ENCODE results near the gene ZNF14.

Gene ZNF14

GRCh38 chr19:19737559-19738332, 4.8 kb upstream of the ZNF14 start:
- Histone ChIP-seq H3K9me2 (replicated peaks; ENCODE audit: insufficient read depth, low read length) (no peaks in the 10 kb centered on the region), H4K20me1 (ENCODE audit: insufficient read depth, low read length) (no peaks in the 10 kb centered on the region), H3K27ac (ENCODE audit: low read length) (no peak overlapping the region), H3F3A (ENCODE audit: insufficient read depth, low read length) (no peaks in the 10 kb centered on the region), H3K4me2 (ENCODE audit: low read depth, low read length) (no peak overlapping the region), H3K9me3 (replicated peaks; ENCODE audit: insufficient read depth, low read length) (no peaks in the 10 kb centered on the region), H3K4me1 (ENCODE audit: low read length) (no peaks in the 10 kb centered on the region), H3K9ac (ENCODE audit: low read length) (no peak overlapping the region), H3K79me2 (ENCODE audit: low read length) (no peaks in the 10 kb centered on the region), H3K36me3 (replicated peaks; ENCODE audit: insufficient read depth, low read length) (no peaks in the 10 kb centered on the region), H3K27me3 (replicated peaks; ENCODE audit: insufficient read depth, low read length) (no peaks in the 10 kb centered on the region), H2AFZ (ENCODE audit: low read length) (no peak overlapping the region), H3K4me3 (ENCODE audit: low read length) (no peak overlapping the region)
- DNase-seq, result no peak
- no peak for TF ChIP-seq EZH2phosphoT487 (IDR thresholded peaks at IDR 0.05; ENCODE audit: low read length)
- no peak for TF ChIP-seq CTCF (IDR thresholded peaks at IDR 0.05; ENCODE audit: low read length)
- no peak for TF ChIP-seq EZH2 (optimal IDR thresholded peaks at IDR 0.05; ENCODE audit: low read depth, low read length)

- Histone ChIP-seq H3K36me3 (replicated peaks; ENCODE audit: insufficient read depth, low read length) (no peaks in the 10 kb centered on the region), H3K79me2 (ENCODE audit: low read length) (no peaks in the 10 kb centered on the region), H3F3A (ENCODE audit: insufficient read depth, low read length) (no peaks in the 10 kb centered on the region), H3K27ac (ENCODE audit: low read length) (no peak overlapping the region), H3K4me1 (ENCODE audit: low read length) (no peaks in the 10 kb centered on the region), H3K9me2 (replicated peaks; ENCODE audit: insufficient read depth, low read length) (no peaks in the 10 kb centered on the region), H3K9ac (ENCODE audit: low read length) (no peak overlapping the region), H4K20me1 (ENCODE audit: insufficient read depth, low read length) (no peaks in the 10 kb centered on the region), H2AFZ (ENCODE audit: low read length) (no peak overlapping the region), H3K9me3 (replicated peaks; ENCODE audit: insufficient read depth, low read length) (no peaks in the 10 kb centered on the region), H3K27me3 (replicated peaks; ENCODE audit: insufficient read depth, low read length) (no peaks in the 10 kb centered on the region), H3K4me3 (ENCODE audit: low read length) (no peak overlapping the region), H3K4me2 (ENCODE audit: low read depth, low read length) (no peak overlapping the region)
- no peak for DNase-seq
- TF ChIP-seq EZH2phosphoT487 (IDR thresholded peaks at IDR 0.05; ENCODE audit: low read length), result no peak
- no peak for TF ChIP-seq EZH2 (optimal IDR thresholded peaks at IDR 0.05; ENCODE audit: low read depth, low read length)
- TF ChIP-seq CTCF (IDR thresholded peaks at IDR 0.05; ENCODE audit: low read length), result no peak
Measured at GRCh38 chr19:19721896-19722295, 11.0 kb downstream of the ZNF14 start.

- Histone ChIP-seq H3K27ac (ENCODE audit: low read length) (no peak overlapping the region), H3K27me3 (replicated peaks; ENCODE audit: insufficient read depth, low read length) (no peaks in the 10 kb centered on the region), H3K4me2 (ENCODE audit: low read depth, low read length) (no peak overlapping the region), H4K20me1 (ENCODE audit: insufficient read depth, low read length) (no peaks in the 10 kb centered on the region), H3K9me2 (replicated peaks; ENCODE audit: insufficient read depth, low read length) (no peaks in the 10 kb centered on the region), H3K4me1 (ENCODE audit: low read length) (no peaks in the 10 kb centered on the region), H3K79me2 (ENCODE audit: low read length) (no peaks in the 10 kb centered on the region), H3K9ac (ENCODE audit: low read length) (no peak overlapping the region), H3K36me3 (replicated peaks; ENCODE audit: insufficient read depth, low read length) (no peaks in the 10 kb centered on the region), H2AFZ (ENCODE audit: low read length) (no peak overlapping the region), H3K9me3 (replicated peaks; ENCODE audit: insufficient read depth, low read length) (no peaks in the 10 kb centered on the region), H3K4me3 (ENCODE audit: low read length) (no peak overlapping the region), H3F3A (ENCODE audit: insufficient read depth, low read length) (no peaks in the 10 kb centered on the region)
- no peak for DNase-seq
- TF ChIP-seq EZH2 (optimal IDR thresholded peaks at IDR 0.05; ENCODE audit: low read depth, low read length) (no peak), EZH2phosphoT487 (IDR thresholded peaks at IDR 0.05; ENCODE audit: low read length) (no peak), CTCF (IDR thresholded peaks at IDR 0.05; ENCODE audit: low read length) (no peak)
Measured at GRCh38 chr19:19719798-19720197, 13.1 kb downstream of the ZNF14 start.

Measured in MM.1S (cell line).